GM12865 (cell line): ENCODE measurements around the gene RAD50.

ENCODE experiments used
- DNase-seq: peaks from one replicate; pipeline ENCODE4 v3.0.0; 2010; ENCODE audit warnings: low read depth
- H3K4me3 ChIP-seq: 2 replicates; pipeline ENCODE4 v1.5.1; 2011; ENCODE audit warnings: mild to moderate bottlenecking, low read depth, low read length, control low read depth
- CTCF ChIP-seq: IDR thresholded peaks from 2 replicates; pipeline ENCODE4 v1.5.1; 2011; ENCODE audit warnings: low read length, control low read depth, low read depth, inconsistent platforms; ENCODE audit not compliant: insufficient read depth; ENCODE audit errors: missing control alignments

Gene RAD50

GRCh38 chr5:132635873-132636272 lies 79.1 kb downstream of the RAD50 start:
- peak; percentile 81 for DNase-seq
- H3K4me3 ChIP-seq, result no peak overlapping the region
- no peak for TF ChIP-seq CTCF

- no peak for TF ChIP-seq CTCF
- DNase-seq, result no peak
- no peak overlapping the region for H3K4me3 ChIP-seq
Observed at GRCh38 chr5:132637241-132637640, 80.5 kb downstream of the RAD50 start.

- no peak for TF ChIP-seq CTCF
- H3K4me3 ChIP-seq, result no peak overlapping the region
- peak; percentile 85 for DNase-seq
Observed at GRCh38 chr5:132639706-132640130, 82.9 kb downstream of the RAD50 start.

- TF ChIP-seq CTCF, result no peak
- no peak overlapping the region for H3K4me3 ChIP-seq
- DNase-seq, result peak; percentile 53
Observed at GRCh38 chr5:132640613-132641012, 83.8 kb downstream of the RAD50 start.

GRCh38 chr5:132641241-132641723 lies 84.5 kb downstream of the RAD50 start:
- DNase-seq, result peak; percentile 60
- H3K4me3 ChIP-seq, result no peak overlapping the region
- TF ChIP-seq CTCF, result no peak

- TF ChIP-seq CTCF, result no peak
- no peak overlapping the region for H3K4me3 ChIP-seq
- DNase-seq, result no peak
Observed at GRCh38 chr5:132641841-132642240, 85.1 kb downstream of the RAD50 start.

GRCh38 chr5:132644177-132644576 lies 87.4 kb downstream of the RAD50 start:
- DNase-seq, result no peak
- TF ChIP-seq CTCF, result no peak
- no peak overlapping the region for H3K4me3 ChIP-seq
